Ectodermal cell (in vitro differentiated cells): ENCODE results near the gene LINC00237.

ENCODE experiments used
- H3K27ac ChIP-seq: 2 replicates; pipeline ENCODE4 v1.7.0; 2013; ENCODE audit warnings: mild to moderate bottlenecking, low read depth, low read length; ENCODE audit not compliant: insufficient read depth, poor library complexity, severe bottlenecking
- H3K27me3 ChIP-seq: 2 replicates; pipeline ENCODE4 v1.7.0; 2013; ENCODE audit warnings: mild to moderate bottlenecking, low read length; ENCODE audit not compliant: insufficient read depth, control insufficient read depth, poor library complexity, severe bottlenecking
- H3K36me3 ChIP-seq: one replicate; pipeline ENCODE4 v1.7.0; 2013; ENCODE audit warnings: low read length; ENCODE audit not compliant: control insufficient read depth, insufficient read depth
- H3K4me1 ChIP-seq: one replicate; pipeline ENCODE4 v1.7.0; 2013; ENCODE audit warnings: low read length; ENCODE audit not compliant: control insufficient read depth, insufficient read depth
- H3K4me3 ChIP-seq: 2 replicates; pipeline ENCODE4 v1.7.0; 2013; ENCODE audit warnings: low read depth, low read length, control low read depth; ENCODE audit not compliant: insufficient read depth
- H3K9me3 ChIP-seq: 2 replicates; pipeline ENCODE4 v1.7.0; 2013; ENCODE audit warnings: mild to moderate bottlenecking, low read length, moderate library complexity; ENCODE audit not compliant: control insufficient read depth
- WGBS, 2 experiments: methylation state at CpG; one replicate each; pipeline ENCODE4 v1.1.7; 2013; ENCODE audit warnings: missing lambda C conversion rate in 2 of 2; 5-methylcytosine and 5-hydroxymethylcytosine counted together

Gene LINC00237

GRCh38 chr20:21139881-21140566, 33.9 kb upstream of the LINC00237 start:
- no peak overlapping the region for H3K4me3 ChIP-seq
- WGBS, 2 experiments: 80 to 84% methylated on average over 3 of the region's 3 CpGs

DNA sequence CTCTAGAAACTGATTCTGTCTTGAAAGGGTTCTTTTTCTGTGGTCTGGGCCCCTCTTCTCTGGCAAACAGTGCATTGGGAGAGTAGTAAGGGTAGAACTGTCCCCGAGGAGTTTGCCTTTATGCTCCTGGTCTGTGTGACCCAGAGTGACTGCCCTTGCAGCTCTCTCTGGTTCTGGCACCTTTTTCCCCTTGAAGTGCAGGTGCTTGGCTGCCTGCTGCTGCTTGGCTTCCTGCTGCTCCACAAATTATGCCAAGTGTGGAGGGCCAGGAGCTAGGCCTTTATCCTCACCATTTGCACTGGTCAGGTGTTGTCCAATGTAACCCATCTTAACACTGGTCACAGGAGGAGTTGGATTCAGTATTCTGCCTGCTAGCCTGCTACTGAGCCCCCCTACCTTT, 30.9 kb upstream of the LINC00237 start:
- H3K27ac ChIP-seq: no peak overlapping the region
- no peaks in the 10 kb centered on the region for H3K27me3 ChIP-seq
- H3K9me3 ChIP-seq: no peaks in the 10 kb centered on the region
- no peaks in the 10 kb centered on the region for H3K4me1 ChIP-seq
- H3K36me3 ChIP-seq: no peaks in the 10 kb centered on the region
- no peak overlapping the region for H3K4me3 ChIP-seq
- 90 to 91% methylated on average over 1 of the region's 1 CpG for WGBS, 2 experiments

More at GRCh38 chr20:21139881-21140566, 33.9 kb upstream of the LINC00237 start:
- H3K36me3 ChIP-seq: no peaks in the 10 kb centered on the region
- H3K27ac ChIP-seq: no peak overlapping the region
- H3K27me3 ChIP-seq: no peaks in the 10 kb centered on the region
- H3K9me3 ChIP-seq: no peaks in the 10 kb centered on the region
- H3K4me1 ChIP-seq: no peaks in the 10 kb centered on the region

GRCh38 chr20:21136015-21136732, 30.0 kb upstream of the LINC00237 start:
- WGBS, 2 experiments: 92 to 100% methylated on average over 3 to 7 of the region's 8 CpGs

GRCh38 chr20:21134883-21135493, 28.8 kb upstream of the LINC00237 start:
- Histone ChIP-seq H3K4me1 (no peaks in the 10 kb centered on the region), H3K27me3 (no peaks in the 10 kb centered on the region), H3K4me3 (no peak overlapping the region), H3K36me3 (no peaks in the 10 kb centered on the region), H3K27ac (no peak overlapping the region), H3K9me3 (no peaks in the 10 kb centered on the region)
- 95 to 96% methylated on average over 10 of the region's 10 CpGs for WGBS, 2 experiments

More at GRCh38 chr20:21136015-21136732, 30.0 kb upstream of the LINC00237 start:
- Histone ChIP-seq H3K36me3 (no peaks in the 10 kb centered on the region), H3K4me1 (no peaks in the 10 kb centered on the region), H3K27ac (no peak overlapping the region), H3K27me3 (no peaks in the 10 kb centered on the region), H3K9me3 (no peaks in the 10 kb centered on the region), H3K4me3 (no peak overlapping the region)

DNA sequence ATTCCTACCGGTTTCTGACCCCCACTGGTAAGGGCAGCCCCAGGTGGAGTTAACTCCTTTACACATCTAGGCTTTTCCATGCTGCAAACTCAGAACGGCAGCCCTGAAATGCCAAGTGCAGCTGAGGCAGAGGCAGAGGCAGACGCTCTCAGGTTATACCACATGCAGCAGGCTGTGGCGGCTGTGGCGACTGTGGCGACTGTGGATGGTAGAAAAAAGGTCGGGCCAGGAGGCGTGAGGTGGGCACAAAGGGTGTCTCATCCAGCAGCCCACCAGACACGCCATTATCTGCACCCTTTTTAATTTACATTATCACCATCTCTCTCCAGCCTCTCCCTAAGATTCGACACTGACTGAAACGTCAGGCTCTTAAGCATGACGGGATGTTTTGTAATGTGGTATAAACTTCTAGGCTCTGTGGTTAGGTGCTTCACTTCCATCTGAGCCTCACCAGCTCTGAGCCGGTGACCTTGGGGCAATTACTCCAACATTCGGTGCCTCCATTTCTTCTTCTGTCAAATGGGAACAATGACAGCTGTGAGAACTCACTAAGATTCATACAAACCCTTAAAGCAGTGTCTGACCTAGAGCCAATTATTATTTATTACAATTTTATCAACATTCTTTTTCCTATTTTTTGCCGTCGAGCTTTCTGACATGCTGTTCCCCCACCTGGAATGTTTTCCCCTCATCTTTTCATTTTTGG, 27.9 kb upstream of the LINC00237 start:
- H3K4me3 ChIP-seq: no peak overlapping the region
- no peaks in the 10 kb centered on the region for H3K9me3 ChIP-seq
- 92 to 95% methylated on average over 15 to 16 of the region's 16 CpGs for WGBS, 2 experiments
- H3K27ac ChIP-seq: no peak overlapping the region
- H3K36me3 ChIP-seq: no peaks in the 10 kb centered on the region
- no peaks in the 10 kb centered on the region for H3K27me3 ChIP-seq
- no peaks in the 10 kb centered on the region for H3K4me1 ChIP-seq

- H3K36me3 ChIP-seq: no peaks in the 10 kb centered on the region
- no peaks in the 10 kb centered on the region for H3K27me3 ChIP-seq
- no peak overlapping the region for H3K4me3 ChIP-seq
- H3K4me1 ChIP-seq: no peaks in the 10 kb centered on the region
- no peak overlapping the region for H3K27ac ChIP-seq
- H3K9me3 ChIP-seq: no peaks in the 10 kb centered on the region
- WGBS, 2 experiments: 85 to 89% methylated on average over 4 of the region's 4 CpGs
Measured at GRCh38 chr20:21133404-21133803, 27.2 kb upstream of the LINC00237 start.

DNA sequence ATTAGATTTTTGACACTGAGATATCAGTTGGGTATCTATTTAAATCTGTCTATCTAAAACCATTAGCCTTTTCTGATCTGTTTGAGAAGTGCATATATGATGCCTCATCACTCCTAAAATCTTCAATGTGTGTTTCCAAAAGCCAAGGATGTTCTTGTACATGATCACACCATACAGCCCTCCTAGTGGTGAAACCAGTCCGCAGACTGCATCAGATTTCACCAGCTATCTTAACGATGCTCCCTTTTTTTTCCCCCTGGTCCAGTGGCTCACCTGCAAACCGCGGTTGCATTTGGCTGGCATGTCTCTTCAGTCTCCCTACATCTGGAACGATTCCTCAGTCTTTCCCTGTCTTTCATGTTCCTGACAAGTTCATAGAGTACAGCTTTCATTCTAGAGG, 23.7 kb upstream of the LINC00237 start:
- Histone ChIP-seq H3K4me1 (peaks cover 9% of the 10 kb centered on the region), H3K27ac (no peak overlapping the region), H3K9me3 (no peaks in the 10 kb centered on the region), H3K27me3 (peaks cover 6% of the 10 kb centered on the region), H3K36me3 (no peaks in the 10 kb centered on the region), H3K4me3 (no peak overlapping the region)
- WGBS, 2 experiments: 84 to 88% methylated on average over 5 of the region's 5 CpGs

DNA sequence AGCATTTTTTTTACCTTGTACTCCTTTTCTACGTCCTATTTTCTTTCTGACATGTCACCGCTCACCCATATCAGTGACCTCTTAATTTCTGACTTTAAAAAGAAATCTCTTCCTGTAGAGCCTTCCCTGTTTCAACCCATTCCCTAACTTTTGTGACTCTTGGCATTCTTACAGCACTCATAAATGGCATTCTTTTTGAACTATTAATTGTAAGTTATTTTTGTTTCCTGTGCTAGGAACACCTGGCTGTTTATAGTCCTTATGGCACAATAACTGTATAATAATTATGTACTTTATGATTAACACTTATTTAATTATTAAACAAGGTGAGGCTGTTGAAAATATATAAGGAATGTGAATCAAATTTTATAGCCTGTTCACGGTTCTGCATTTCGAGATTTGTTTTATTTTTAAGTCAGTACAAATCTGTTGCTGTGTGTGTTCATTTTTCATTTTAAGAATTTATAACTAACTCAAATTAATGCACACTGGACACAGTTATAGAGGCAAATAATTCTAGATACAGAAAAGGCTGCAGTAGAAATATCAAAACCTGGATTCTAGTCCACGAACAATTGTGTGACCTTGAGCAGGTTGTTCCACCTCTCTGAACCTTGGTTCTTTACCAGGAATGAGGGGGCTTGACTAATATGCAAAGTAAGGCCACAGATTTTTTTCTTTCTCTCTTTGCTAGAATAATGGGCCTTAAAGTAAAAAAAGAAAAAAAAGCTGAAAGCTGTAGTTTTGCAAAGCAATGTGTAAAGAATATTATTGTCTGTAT, 21.2 kb upstream of the LINC00237 start:
- no peaks in the 10 kb centered on the region for H3K36me3 ChIP-seq
- H3K4me3 ChIP-seq: no peak overlapping the region
- H3K4me1 ChIP-seq: peaks cover 9% of the 10 kb centered on the region
- no peaks in the 10 kb centered on the region for H3K9me3 ChIP-seq
- peaks cover 15% of the 10 kb centered on the region for H3K27me3 ChIP-seq
- WGBS, 2 experiments: 88 to 93% methylated on average over 5 of the region's 5 CpGs
- H3K27ac ChIP-seq: no peak overlapping the region

- peaks cover 9% of the 10 kb centered on the region for H3K4me1 ChIP-seq
- no peak overlapping the region for H3K27ac ChIP-seq
- H3K9me3 ChIP-seq: no peaks in the 10 kb centered on the region
- no peaks in the 10 kb centered on the region for H3K36me3 ChIP-seq
- WGBS, 2 experiments: 14 to 15% methylated on average over 8 of the region's 8 CpGs
- peak overlapping the region; percentile 94 for H3K4me3 ChIP-seq
- H3K27me3 ChIP-seq: peaks cover 15% of the 10 kb centered on the region
Measured at GRCh38 chr20:21126581-21126870, 20.4 kb upstream of the LINC00237 start.
